GM21529 (cell line): ENCODE results near the gene SDK2.

Experiments
- ATAC-seq: cut with Tn5 transposase; IDR thresholded peaks from one replicate; pipeline ENCODE4 v1.9.1; 2021; ENCODE audit not compliant: unreplicated experiment

The SDK2 gene

GRCh38 chr17:73356561-73357170, 287.6 kb downstream of the SDK2 start:
- no peak for ATAC-seq

- no peak for ATAC-seq
Measured at GRCh38 chr17:73354423-73355284, 289.6 kb downstream of the SDK2 start.

- ATAC-seq, result no peak
Measured at GRCh38 chr17:73352261-73352660, 292.0 kb downstream of the SDK2 start.

- ATAC-seq, result no peak
Measured at GRCh38 chr17:73351764-73352163, 292.5 kb downstream of the SDK2 start.

GRCh38 chr17:73350864-73351263, 293.4 kb downstream of the SDK2 start:
- ATAC-seq, result no peak

DNA sequence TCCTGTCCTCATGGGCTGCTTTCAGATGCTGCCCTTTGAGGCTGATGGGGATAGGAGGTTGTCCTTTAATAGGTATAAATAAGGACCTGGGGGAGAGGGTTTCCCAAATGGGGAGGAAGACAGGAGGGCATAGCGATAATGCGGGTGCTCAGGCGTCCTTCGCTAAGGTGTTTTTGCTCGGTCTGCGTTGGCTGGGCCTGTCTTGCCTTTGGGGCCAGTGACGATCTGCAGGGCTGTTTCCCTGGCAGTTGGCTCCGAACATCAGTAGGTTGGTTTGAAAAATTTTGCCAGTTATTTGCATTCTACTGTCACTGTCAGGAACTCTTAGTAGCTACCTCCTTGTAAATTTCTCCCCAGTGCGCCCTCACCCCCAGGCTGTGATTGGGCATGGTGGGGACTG, 294.6 kb downstream of the SDK2 start:
- no peak for ATAC-seq

GRCh38 chr17:73349138-73349537, 295.1 kb downstream of the SDK2 start:
- ATAC-seq, result no peak

GRCh38 chr17:73348829-73349095, 295.5 kb downstream of the SDK2 start:
- no peak for ATAC-seq

- no peak for ATAC-seq
Measured at GRCh38 chr17:73348018-73348828, 296.0 kb downstream of the SDK2 start.

- ATAC-seq, result no peak
Measured at GRCh38 chr17:73347351-73347750, 296.9 kb downstream of the SDK2 start.

GRCh38 chr17:73346501-73347162, 297.6 kb downstream of the SDK2 start:
- no peak for ATAC-seq

DNA sequence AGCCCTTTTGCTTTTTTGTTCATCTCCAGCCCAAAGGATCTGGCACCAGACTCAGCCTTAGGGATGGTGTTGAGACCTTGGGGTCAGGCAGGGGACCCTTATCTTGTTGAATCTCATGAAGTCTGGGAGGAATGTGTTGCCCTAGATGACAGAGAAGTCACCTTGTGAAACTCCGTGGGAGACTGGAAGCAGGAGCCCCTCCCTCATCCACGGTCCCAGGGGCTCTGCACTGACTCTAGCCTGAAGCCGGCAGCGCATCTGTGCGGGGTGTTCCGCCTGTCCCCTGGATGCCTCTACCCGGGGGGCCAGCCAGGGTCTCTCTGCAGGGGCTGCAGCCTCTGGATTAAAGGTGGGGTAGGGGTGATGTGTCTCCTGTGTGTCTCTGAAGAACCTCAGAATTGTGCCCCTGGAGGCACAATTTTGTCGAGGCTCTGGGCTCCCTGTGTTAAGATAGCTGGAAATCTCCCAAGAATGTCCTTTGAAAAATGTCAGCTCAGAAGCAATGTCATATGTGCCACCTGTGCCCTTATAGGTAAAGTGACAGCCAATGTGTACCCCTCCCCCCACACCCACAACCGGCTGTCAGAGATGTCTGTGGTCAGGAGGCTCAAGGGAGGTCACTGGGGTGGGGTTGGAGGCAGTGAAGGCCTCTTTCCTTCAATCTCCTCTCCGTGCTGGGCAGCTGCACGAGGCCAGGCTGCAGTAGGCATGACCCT, 300.3 kb downstream of the SDK2 start:
- ATAC-seq, result no peak

GRCh38 chr17:73343168-73343634, 301.0 kb downstream of the SDK2 start:
- ATAC-seq, result no peak

- ATAC-seq, result no peak
Measured at GRCh38 chr17:73342541-73343167, 301.6 kb downstream of the SDK2 start.

- ATAC-seq, result no peak
Measured at GRCh38 chr17:73342050-73342522, 302.2 kb downstream of the SDK2 start.

- ATAC-seq, result no peak
Measured at GRCh38 chr17:73341350-73342049, 302.7 kb downstream of the SDK2 start.

DNA sequence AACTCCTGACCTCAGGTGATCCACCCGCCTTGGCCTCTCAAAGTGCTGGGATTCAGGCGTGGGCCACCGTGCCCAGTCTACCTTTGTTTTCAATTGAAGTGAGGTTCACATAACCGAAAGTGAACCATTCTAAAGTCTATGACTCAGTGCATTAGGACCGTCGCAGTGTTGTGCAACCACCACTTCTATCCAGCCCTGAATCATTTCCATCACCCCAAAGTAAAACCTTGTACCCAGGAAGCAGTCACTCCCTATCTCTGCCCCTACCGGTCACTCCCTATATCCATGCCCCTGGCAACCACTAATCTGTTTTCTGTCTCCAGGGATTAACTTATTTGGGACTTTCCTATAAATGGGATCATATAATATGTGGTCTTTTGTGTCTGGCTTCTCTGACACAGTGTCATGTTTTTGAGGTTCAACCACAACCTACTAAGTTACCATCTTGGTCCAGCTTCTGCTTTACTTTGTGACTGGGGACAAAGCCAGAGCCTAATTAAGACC, 304.1 kb downstream of the SDK2 start:
- ATAC-seq, result no peak

GRCh38 chr17:73338566-73339197, 305.6 kb downstream of the SDK2 start:
- ATAC-seq, result no peak

- ATAC-seq, result no peak
Measured at GRCh38 chr17:73338050-73338521, 306.2 kb downstream of the SDK2 start.
